Measurements from ENCODE around the gene EPHA4.

Gene EPHA4

GRCh38 chr2:221480821-221481220 is 91.3 kb downstream of the EPHA4 start:
- no peak overlapping the region for H3K4me3 ChIP-seq (ENCODE audit: low read depth, low read length)
- no peak for TF ChIP-seq CTCF (IDR thresholded peaks at IDR 0.05; ENCODE audit: low read depth, low read length, missing control alignments)
- no peak for DNase-seq (ENCODE audit: low read depth)

DNA sequence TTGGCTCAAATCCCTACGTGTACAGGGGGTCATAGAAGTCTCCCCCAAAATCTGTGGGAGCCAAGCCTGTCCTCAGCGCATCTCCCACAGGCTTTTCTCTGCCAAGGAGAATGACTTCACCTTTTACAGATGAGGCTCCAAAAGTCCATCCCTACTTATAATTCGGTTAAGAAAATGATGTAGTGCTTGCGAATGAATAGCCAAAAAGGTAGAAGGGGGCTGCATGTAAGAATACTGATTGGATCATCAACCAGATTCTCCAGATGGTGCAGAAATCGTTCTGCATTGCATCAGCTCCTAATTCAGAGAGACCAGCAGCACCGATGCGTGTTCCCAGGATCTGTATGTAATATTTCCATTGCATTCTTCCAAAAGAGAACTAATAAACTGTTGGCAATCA is 91.9 kb downstream of the EPHA4 start:
- TF ChIP-seq CTCF (IDR thresholded peaks at IDR 0.05; ENCODE audit: low read depth, low read length, missing control alignments): no peak
- DNase-seq (ENCODE audit: low read depth): no peak
- no peak overlapping the region for H3K4me3 ChIP-seq (ENCODE audit: low read depth, low read length)

DNA sequence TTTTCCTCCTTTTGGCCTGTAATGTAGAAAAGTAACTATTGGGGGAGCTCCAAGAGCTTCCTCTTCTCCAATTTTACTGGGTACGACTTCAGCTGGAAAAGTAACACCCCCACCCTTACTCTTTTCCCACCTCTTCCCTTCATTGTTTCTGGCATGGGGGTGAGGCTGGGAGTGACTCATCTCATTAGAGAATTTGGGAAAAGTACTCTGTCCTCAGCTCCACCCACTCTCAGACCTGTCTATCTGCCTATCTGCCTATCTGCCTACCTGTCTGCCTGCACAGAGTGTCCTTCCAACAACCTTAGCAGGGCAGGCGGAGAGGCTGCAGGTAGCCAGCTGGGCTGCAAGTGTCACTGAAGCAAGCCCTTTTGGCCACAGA is 93.6 kb downstream of the EPHA4 start:
- no peak for TF ChIP-seq CTCF (IDR thresholded peaks at IDR 0.05; ENCODE audit: low read depth, low read length, missing control alignments)
- no peak overlapping the region for H3K4me3 ChIP-seq (ENCODE audit: low read depth, low read length)
- DNase-seq (ENCODE audit: low read depth): no peak

- H3K4me3 ChIP-seq (ENCODE audit: low read depth, low read length): no peak overlapping the region
- DNase-seq (ENCODE audit: low read depth): no peak
- no peak for TF ChIP-seq CTCF (IDR thresholded peaks at IDR 0.05; ENCODE audit: low read depth, low read length, missing control alignments)
Observed at GRCh38 chr2:221477714-221478484, 94.2 kb downstream of the EPHA4 start.

DNA sequence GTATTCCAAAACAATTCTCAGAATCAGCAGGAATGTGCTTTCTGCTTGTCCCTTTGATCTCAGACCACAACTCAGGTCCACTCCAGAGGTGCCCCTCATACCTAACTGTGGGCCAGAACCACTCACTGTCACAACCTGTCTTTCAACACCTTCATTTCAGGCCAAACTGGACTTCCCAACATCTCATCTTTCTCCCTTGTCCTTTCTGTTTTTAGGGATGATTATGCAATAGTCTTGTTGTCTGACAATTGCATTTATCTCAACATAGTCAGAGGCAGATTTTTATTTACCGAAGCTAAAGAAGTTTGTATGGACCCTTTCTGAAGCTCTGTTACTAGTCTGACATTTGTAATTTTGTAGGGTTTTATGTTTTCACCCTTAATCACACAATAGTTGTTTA is 95.9 kb downstream of the EPHA4 start:
- H3K4me3 ChIP-seq (ENCODE audit: low read depth, low read length): no peak overlapping the region
- TF ChIP-seq CTCF (IDR thresholded peaks at IDR 0.05; ENCODE audit: low read depth, low read length, missing control alignments): no peak
- no peak for DNase-seq (ENCODE audit: low read depth)

GRCh38 chr2:221473451-221473850 is 98.7 kb downstream of the EPHA4 start:
- TF ChIP-seq CTCF (IDR thresholded peaks at IDR 0.05; ENCODE audit: low read depth, low read length, missing control alignments): no peak
- no peak for DNase-seq (ENCODE audit: low read depth)
- H3K4me3 ChIP-seq (ENCODE audit: low read depth, low read length): no peak overlapping the region

- TF ChIP-seq CTCF (IDR thresholded peaks at IDR 0.05; ENCODE audit: low read depth, low read length, missing control alignments): no peak
- no peak for DNase-seq (ENCODE audit: low read depth)
- H3K4me3 ChIP-seq (ENCODE audit: low read depth, low read length): no peak overlapping the region
Observed at GRCh38 chr2:221468317-221468716, 103.8 kb downstream of the EPHA4 start.

All from GM12864 (cell line).